Subcutaneous abdominal adipose tissue (tissue), 5 donors: ENCODE measurements around the gene FDX2.

Experiments used
- H3K27ac ChIP-seq: one replicate; pipeline ENCODE4 v1.7.0; 2013; ENCODE audit warnings: low read depth, mild to moderate bottlenecking, inconsistent platforms, low read length, moderate library complexity
- H3K27me3 ChIP-seq, 5 donors: one replicate each; pipeline ENCODE4 v1.7.0; 2013; ENCODE audit warnings: low read length in 5 of 5, inconsistent platforms in 1 of 5; ENCODE audit not compliant: control insufficient read depth in 5 of 5, insufficient read depth in 4 of 5
- H3K36me3 ChIP-seq, 5 donors: one replicate each; pipeline ENCODE4 v1.7.0; 2013; ENCODE audit warnings: low read length in 5 of 5; ENCODE audit not compliant: control insufficient read depth in 5 of 5, insufficient read depth in 5 of 5
- H3K4me1 ChIP-seq, 5 donors: one replicate each; pipeline ENCODE4 v1.7.0; 2013; ENCODE audit warnings: low read length in 5 of 5, mild to moderate bottlenecking in 3 of 5, moderate library complexity in 1 of 5; ENCODE audit not compliant: control insufficient read depth in 5 of 5, insufficient read depth in 5 of 5
- H3K4me3 ChIP-seq, 5 donors: one replicate each; pipeline ENCODE4 v1.7.0; 2013; ENCODE audit warnings: low read length in 5 of 5, low read depth in 1 of 5
- H3K9ac ChIP-seq, 5 donors: one replicate each; pipeline ENCODE4 v1.7.0; 2013; ENCODE audit warnings: low read length in 5 of 5, mild to moderate bottlenecking in 4 of 5, moderate library complexity in 3 of 5
- H3K9me3 ChIP-seq, 5 donors: one replicate each; pipeline ENCODE4 v1.7.0; 2013; ENCODE audit warnings: low read length in 5 of 5; ENCODE audit not compliant: control insufficient read depth in 5 of 5
- donor health status: healthy.
- donor health status: healthy.
- donor health status: healthy.
- donor health status: healthy.
- donor health status: healthy.

The FDX2 gene

DNA sequence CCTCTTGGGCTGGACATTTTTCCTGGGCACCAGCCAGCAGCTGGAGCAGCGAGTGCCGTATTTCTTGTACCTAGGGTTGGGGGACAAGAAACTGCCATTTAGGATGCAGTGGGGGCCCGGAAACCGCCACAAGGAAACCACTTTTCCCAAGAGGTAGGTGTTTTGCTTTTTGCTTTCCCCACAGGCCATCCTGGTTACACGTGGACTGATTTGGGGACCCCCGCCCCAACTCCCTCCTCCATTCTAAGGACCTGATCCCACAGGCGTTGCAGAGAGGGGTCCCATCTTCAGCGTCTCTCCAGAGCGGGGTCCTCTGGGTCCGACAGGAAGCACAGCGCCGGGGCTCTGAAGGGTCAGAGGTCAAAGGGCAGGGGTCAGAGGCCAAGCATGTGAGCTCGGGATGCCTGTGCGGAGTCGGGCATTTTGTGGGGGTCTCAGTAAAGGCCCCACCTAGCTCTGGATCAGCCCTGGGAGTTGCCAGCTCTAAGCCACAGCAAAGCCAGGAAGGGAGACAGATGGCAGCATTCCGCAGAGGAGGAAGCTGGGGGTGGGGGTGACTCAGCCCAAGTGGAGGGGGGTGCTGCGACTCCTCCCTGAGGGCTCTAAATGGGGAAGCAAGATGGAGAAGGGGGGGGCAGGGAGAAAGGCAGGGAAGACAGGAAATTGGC, 10.5 kb downstream of the FDX2 start:
- Histone ChIP-seq H3K9ac (peak overlapping the region in 1 of 5 donors; percentile 39), H3K36me3 (peaks cover 0 to 5% (median 5%) of the 10 kb centered on the region in 5 donors), H3K27ac (no peak overlapping the region), H3K4me1 (peaks cover 0 to 6% (median 0%) of the 10 kb centered on the region in 5 donors), H3K9me3 (no peaks in the 10 kb centered on the region), H3K4me3 (peak overlapping the region in 1 of 5 donors; percentile 28), H3K27me3 (peaks cover 0 to 4% (median 0%) of the 10 kb centered on the region in 5 donors)

DNA sequence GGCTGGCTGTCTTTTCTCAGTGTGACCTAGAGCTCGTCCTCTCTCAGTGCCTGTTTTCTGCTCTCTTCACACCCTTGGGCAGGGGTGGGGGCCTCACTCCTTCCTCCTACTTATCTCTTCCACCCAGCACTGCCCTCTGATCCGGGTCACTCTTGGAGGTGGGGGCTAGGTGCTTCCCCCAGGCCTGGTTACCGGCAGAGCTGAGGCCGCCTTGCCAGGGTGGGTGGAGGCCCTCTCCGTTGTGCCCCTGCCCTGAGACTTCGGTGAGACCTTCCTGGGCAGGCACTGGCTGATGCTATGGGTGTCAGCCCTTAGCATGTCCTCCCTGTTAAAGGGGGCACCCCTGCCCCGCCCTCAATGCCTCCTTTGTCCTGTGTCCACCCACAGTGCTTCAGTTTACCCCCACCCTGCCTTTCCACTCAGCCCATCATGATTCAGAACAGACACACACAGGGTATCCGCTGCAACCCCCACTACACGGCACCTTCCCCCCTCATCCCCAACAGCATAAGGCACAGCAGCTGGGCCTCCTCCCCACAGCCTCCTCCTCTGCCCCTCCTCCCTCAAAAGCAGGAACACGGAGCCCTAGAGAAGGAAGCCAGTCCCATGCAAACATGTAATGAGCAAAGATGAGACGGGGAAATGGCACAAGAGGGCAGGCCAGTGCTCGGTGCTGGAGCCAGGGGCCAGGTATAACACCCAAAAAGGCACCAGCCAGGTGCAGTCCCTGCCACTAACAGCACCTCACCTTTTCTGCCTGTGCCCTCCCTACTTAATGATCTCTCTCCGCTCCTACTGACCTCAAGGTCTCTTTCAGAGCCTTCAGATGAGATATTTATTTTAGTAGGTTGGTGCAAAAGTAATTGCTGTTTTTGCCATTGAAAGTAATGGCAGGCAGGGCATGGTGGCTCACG, 16.0 kb downstream of the FDX2 start:
- Histone ChIP-seq H3K9me3 (no peaks in the 10 kb centered on the region), H3K9ac (no peak overlapping the region), H3K4me3 (no peak overlapping the region), H3K4me1 (peaks cover 0 to 25% (median 12%) of the 10 kb centered on the region in 5 donors), H3K27ac (no peak overlapping the region), H3K36me3 (no peaks in the 10 kb centered on the region), H3K27me3 (peaks cover 13 to 27% (median 15%) of the 10 kb centered on the region in 5 donors)

GRCh38 chr19:10295847-10296591, 19.8 kb downstream of the FDX2 start:
- Histone ChIP-seq H3K27ac (no peak overlapping the region), H3K27me3 (peaks cover 37 to 59% (median 45%) of the 10 kb centered on the region in 5 donors), H3K4me3 (peak overlapping the region in 3 of 5 donors; percentile 22 to 57 (median 29)), H3K36me3 (no peaks in the 10 kb centered on the region), H3K9me3 (no peaks in the 10 kb centered on the region), H3K4me1 (peaks cover 2 to 54% (median 32%) of the 10 kb centered on the region in 5 donors), H3K9ac (no peak overlapping the region)

GRCh38 chr19:10295305-10295846, 20.4 kb downstream of the FDX2 start:
- no peak overlapping the region for H3K9ac ChIP-seq
- peak overlapping the region in 3 of 5 donors; percentile 29 to 57 (median 33) for H3K4me3 ChIP-seq
- H3K4me1 ChIP-seq = peaks cover 2 to 60% (median 38%) of the 10 kb centered on the region in 5 donors
- peaks cover 42 to 66% (median 52%) of the 10 kb centered on the region in 5 donors for H3K27me3 ChIP-seq
- no peaks in the 10 kb centered on the region for H3K36me3 ChIP-seq
- no peaks in the 10 kb centered on the region for H3K9me3 ChIP-seq
- H3K27ac ChIP-seq = no peak overlapping the region

GRCh38 chr19:10294368-10294697, 21.5 kb downstream of the FDX2 start:
- Histone ChIP-seq H3K4me1 (peaks cover 2 to 62% (median 48%) of the 10 kb centered on the region in 5 donors), H3K27ac (no peak overlapping the region), H3K9me3 (no peaks in the 10 kb centered on the region), H3K36me3 (no peaks in the 10 kb centered on the region), H3K9ac (no peak overlapping the region), H3K27me3 (peaks cover 48 to 72% (median 62%) of the 10 kb centered on the region in 5 donors), H3K4me3 (no peak overlapping the region)

DNA sequence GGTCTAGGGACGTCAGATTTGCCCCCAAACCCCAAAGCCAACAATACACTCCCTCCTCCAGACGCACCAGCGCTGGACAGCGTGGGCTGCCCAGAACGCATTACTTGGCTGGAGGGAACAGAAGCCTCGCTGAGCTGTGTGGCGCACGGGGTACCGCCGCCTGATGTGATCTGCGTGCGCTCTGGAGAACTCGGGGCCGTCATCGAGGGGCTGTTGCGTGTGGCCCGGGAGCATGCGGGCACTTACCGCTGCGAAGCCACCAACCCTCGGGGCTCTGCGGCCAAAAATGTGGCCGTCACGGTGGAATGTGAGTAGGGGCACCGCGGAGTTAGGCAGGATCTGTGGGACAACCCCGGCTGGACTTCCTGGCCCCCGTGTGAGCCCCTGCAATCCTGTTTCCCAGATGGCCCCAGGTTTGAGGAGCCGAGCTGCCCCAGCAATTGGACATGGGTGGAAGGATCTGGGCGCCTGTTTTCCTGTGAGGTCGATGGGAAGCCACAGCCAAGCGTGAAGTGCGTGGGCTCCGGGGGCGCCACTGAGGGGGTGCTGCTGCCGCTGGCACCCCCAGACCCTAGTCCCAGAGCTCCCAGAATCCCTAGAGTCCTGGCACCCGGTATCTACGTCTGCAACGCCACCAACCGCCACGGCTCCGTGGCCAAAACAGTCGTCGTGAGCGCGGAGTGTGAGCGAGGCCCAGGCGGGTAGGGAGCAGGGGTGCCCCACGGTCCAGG, 22.0 kb downstream of the FDX2 start:
- H3K4me1 ChIP-seq = peaks cover 2 to 67% (median 53%) of the 10 kb centered on the region in 5 donors
- no peak overlapping the region for H3K4me3 ChIP-seq
- H3K27ac ChIP-seq = no peak overlapping the region
- no peaks in the 10 kb centered on the region for H3K36me3 ChIP-seq
- H3K27me3 ChIP-seq = peaks cover 50 to 77% (median 67%) of the 10 kb centered on the region in 5 donors
- no peak overlapping the region for H3K9ac ChIP-seq
- no peaks in the 10 kb centered on the region for H3K9me3 ChIP-seq

GRCh38 chr19:10292789-10293636, 22.8 kb downstream of the FDX2 start:
- Histone ChIP-seq H3K27me3 (peaks cover 56 to 84% (median 73%) of the 10 kb centered on the region in 5 donors), H3K4me1 (peaks cover 2 to 70% (median 57%) of the 10 kb centered on the region in 5 donors), H3K4me3 (peak overlapping the region; percentile 19 to 66 (median 51)), H3K27ac (no peak overlapping the region), H3K9ac (peak overlapping the region in 1 of 5 donors; percentile 52), H3K36me3 (no peaks in the 10 kb centered on the region), H3K9me3 (no peaks in the 10 kb centered on the region)

DNA sequence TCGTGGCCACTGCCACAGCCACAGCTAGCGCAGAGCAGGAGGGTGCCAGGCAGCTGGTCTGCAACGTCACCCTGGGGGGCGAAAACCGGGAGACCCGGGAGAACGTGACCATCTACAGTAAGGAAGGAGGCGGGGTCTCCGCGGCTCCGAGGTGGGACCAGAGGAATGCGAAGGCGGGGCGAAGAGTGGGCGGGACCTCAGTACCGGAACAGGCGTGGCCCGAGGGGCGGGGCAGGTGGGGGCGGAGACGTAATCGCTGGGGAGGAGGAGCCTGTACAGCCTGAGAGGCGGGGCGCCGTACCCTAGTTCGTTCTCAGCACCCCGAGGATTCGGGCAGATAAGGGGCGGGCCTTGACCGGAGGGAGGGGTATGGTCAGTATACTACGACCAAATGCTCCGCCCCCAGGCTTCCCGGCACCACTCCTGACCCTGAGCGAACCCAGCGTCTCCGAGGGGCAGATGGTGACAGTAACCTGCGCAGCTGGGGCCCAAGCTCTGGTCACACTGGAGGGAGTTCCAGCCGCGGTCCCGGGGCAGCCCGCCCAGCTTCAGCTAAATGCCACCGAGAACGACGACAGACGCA, 23.5 kb downstream of the FDX2 start:
- Histone ChIP-seq H3K36me3 (no peaks in the 10 kb centered on the region), H3K4me3 (peak overlapping the region; percentile 31 to 66 (median 51)), H3K27ac (no peak overlapping the region), H3K9ac (peak overlapping the region in 1 of 5 donors; percentile 52), H3K4me1 (peaks cover 2 to 78% (median 59%) of the 10 kb centered on the region in 5 donors), H3K9me3 (no peaks in the 10 kb centered on the region), H3K27me3 (peaks cover 62 to 91% (median 80%) of the 10 kb centered on the region in 5 donors)
